NT2/D1 (cell line): ENCODE measurements around the gene ST6GALNAC6.

Experiments
- YY1 ChIP-seq: IDR thresholded peaks from 2 replicates; pipeline ENCODE4 v1.6.1; 2011; ENCODE audit not compliant: insufficient read length, insufficient read depth
- ZNF274 ChIP-seq: IDR thresholded peaks from 2 replicates; pipeline ENCODE4 v1.6.1; 2011; ENCODE audit warnings: mild to moderate bottlenecking, low read depth, low read length

DNA sequence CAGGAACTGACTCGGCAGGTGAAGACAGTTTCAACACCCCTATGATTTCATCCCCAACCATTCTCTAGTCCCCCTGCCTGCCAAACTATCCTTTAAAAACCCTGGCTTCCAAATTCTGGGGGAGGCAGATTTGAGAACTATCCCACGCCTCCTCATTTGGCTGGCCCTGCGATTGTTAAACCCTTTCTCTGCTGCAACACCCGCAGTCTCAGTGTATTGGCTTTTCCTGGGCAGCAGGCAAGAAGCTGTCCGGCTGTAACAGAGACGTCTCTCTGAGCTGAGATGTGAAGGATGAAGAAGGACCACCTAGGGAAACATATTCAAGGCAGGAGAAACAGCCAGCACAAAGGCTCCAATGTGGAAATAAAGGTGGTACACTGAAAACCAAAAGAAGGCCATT, 6.6 kb downstream of the ST6GALNAC6 start:
- TF ChIP-seq YY1, result no peak
- TF ChIP-seq ZNF274, result no peak
